Parathyroid adenoma (tissue), 2 donors: ENCODE measurements around the gene RNF26.

Source experiments
- H2AFZ ChIP-seq: fragments of 300-600 bp; sonication (generic); one replicate; pipeline ENCODE4 v1.7.0; 2017; ENCODE audit warnings: antibody characterized with exemption, mild to moderate bottlenecking
- H3K27ac ChIP-seq: fragments of 300-600 bp; sonication (generic); one replicate; pipeline ENCODE4 v1.7.0; 2017
- H3K27me3 ChIP-seq: fragments of 300-600 bp; sonication (generic); one replicate; pipeline ENCODE4 v1.7.0; 2017; ENCODE audit warnings: low read length; ENCODE audit not compliant: control insufficient read depth, insufficient read depth
- H3K36me3 ChIP-seq: fragments of 300-600 bp; sonication (generic); one replicate; pipeline ENCODE4 v1.7.0; 2017; ENCODE audit warnings: low read length; ENCODE audit not compliant: control insufficient read depth, insufficient read depth
- H3K4me1 ChIP-seq: fragments of 300-600 bp; sonication (generic); one replicate; pipeline ENCODE4 v1.7.0; 2017; ENCODE audit warnings: control low read depth
- H3K4me2 ChIP-seq: fragments of 300-600 bp; sonication (generic); one replicate; pipeline ENCODE4 v1.7.0; 2017; ENCODE audit warnings: low read length
- H3K4me3 ChIP-seq: fragments of 300-600 bp; sonication (generic); one replicate; pipeline ENCODE4 v1.7.0; 2017; ENCODE audit warnings: low read depth, low read length
- H3K79me2 ChIP-seq: fragments of 300-600 bp; sonication (generic); one replicate; pipeline ENCODE4 v1.7.0; 2017; ENCODE audit warnings: control low read depth
- H3K9ac ChIP-seq: fragments of 300-600 bp; sonication (generic); one replicate; pipeline ENCODE4 v1.7.0; 2017; ENCODE audit warnings: mild to moderate bottlenecking
- H3K9me3 ChIP-seq: fragments of 300-600 bp; sonication (generic); one replicate; pipeline ENCODE4 v1.7.0; 2017; ENCODE audit warnings: low read length; ENCODE audit not compliant: control insufficient read depth
- CTCF ChIP-seq: fragments of 300-600 bp; sonication (generic); IDR thresholded peaks from one replicate; pipeline ENCODE4 v1.7.0; 2017; ENCODE audit warnings: antibody characterized with exemption, mild to moderate bottlenecking
- donor health status: primary hyperparathyroidism.

RNF26 gene

GRCh38 chr11:119309411-119309810 lies 24.9 kb upstream of the RNF26 start:
- H3K4me3 ChIP-seq, result no peak overlapping the region
- no peaks in the 10 kb centered on the region for H3K9me3 ChIP-seq
- H3K4me1 ChIP-seq, result no peaks in the 10 kb centered on the region
- no peaks in the 10 kb centered on the region for H3K27me3 ChIP-seq
- H3K4me2 ChIP-seq, result no peak overlapping the region
- no peaks in the 10 kb centered on the region for H3K79me2 ChIP-seq
- TF ChIP-seq CTCF, result no peak
- H3K27ac ChIP-seq, result no peak overlapping the region
- no peaks in the 10 kb centered on the region for H3K36me3 ChIP-seq
- H3K9ac ChIP-seq, result no peak overlapping the region
- H2AFZ ChIP-seq, result no peak overlapping the region

- no peaks in the 10 kb centered on the region for H3K27me3 ChIP-seq
- no peak overlapping the region for H3K9ac ChIP-seq
- H3K9me3 ChIP-seq, result no peaks in the 10 kb centered on the region
- H3K4me1 ChIP-seq, result no peaks in the 10 kb centered on the region
- no peak overlapping the region for H3K27ac ChIP-seq
- TF ChIP-seq CTCF, result no peak
- no peak overlapping the region for H3K4me2 ChIP-seq
- no peaks in the 10 kb centered on the region for H3K79me2 ChIP-seq
- no peak overlapping the region for H3K4me3 ChIP-seq
- H2AFZ ChIP-seq, result no peak overlapping the region
- no peaks in the 10 kb centered on the region for H3K36me3 ChIP-seq
Observed at GRCh38 chr11:119309953-119310681, 24.2 kb upstream of the RNF26 start.

- H3K27ac ChIP-seq, result no peak overlapping the region
- no peaks in the 10 kb centered on the region for H3K4me1 ChIP-seq
- H3K36me3 ChIP-seq, result no peaks in the 10 kb centered on the region
Observed at GRCh38 chr11:119310682-119311052, 23.7 kb upstream of the RNF26 start.

GRCh38 chr11:119314726-119315125 lies 19.6 kb upstream of the RNF26 start:
- Histone ChIP-seq H3K4me3 (no peak overlapping the region), H3K27me3 (no peaks in the 10 kb centered on the region), H2AFZ (no peak overlapping the region), H3K4me2 (no peak overlapping the region), H3K36me3 (no peaks in the 10 kb centered on the region), H3K9ac (no peak overlapping the region), H3K9me3 (no peaks in the 10 kb centered on the region), H3K4me1 (no peaks in the 10 kb centered on the region), H3K79me2 (no peaks in the 10 kb centered on the region), H3K27ac (no peak overlapping the region)
- TF ChIP-seq CTCF, result no peak

More at GRCh38 chr11:119310682-119311052, 23.7 kb upstream of the RNF26 start:
- TF ChIP-seq CTCF, result no peak
- Histone ChIP-seq H3K9ac (no peak overlapping the region), H3K4me3 (no peak overlapping the region), H3K27me3 (no peaks in the 10 kb centered on the region), H3K9me3 (no peaks in the 10 kb centered on the region), H3K79me2 (no peaks in the 10 kb centered on the region), H2AFZ (no peak overlapping the region), H3K4me2 (no peak overlapping the region)
